ENCODE measurements around the gene SMARCA2.

DNA sequence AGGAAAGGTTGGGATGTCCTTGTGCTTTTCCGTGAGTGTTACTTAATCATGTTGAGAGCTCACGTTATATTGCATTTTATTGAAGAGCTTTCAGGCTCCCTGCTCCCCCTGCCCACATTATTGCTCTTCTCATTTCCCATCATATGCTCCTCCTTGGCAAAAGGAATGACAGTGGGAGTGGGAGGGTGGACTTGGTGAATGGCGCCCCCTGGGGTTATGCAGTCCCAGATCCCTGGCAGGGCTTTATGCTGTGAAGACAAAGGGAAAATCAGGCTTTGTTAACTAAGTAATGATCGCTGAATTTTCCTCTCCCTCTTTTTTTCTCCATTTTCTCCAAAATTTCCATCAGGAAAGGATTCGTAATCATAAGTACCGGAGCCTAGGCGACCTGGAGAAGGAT, 166.6 kb downstream of the SMARCA2 start:
- TF ChIP-seq, protein P1, sequence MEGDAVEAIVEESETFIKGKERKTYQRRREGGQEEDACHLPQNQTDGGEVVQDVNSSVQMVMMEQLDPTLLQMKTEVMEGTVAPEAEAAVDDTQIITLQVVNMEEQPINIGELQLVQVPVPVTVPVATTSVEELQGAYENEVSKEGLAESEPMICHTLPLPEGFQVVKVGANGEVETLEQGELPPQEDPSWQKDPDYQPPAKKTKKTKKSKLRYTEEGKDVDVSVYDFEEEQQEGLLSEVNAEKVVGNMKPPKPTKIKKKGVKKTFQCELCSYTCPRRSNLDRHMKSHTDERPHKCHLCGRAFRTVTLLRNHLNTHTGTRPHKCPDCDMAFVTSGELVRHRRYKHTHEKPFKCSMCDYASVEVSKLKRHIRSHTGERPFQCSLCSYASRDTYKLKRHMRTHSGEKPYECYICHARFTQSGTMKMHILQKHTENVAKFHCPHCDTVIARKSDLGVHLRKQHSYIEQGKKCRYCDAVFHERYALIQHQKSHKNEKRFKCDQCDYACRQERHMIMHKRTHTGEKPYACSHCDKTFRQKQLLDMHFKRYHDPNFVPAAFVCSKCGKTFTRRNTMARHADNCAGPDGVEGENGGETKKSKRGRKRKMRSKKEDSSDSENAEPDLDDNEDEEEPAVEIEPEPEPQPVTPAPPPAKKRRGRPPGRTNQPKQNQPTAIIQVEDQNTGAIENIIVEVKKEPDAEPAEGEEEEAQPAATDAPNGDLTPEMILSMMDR (IDR thresholded peaks at IDR 0.05; ENCODE audit: low read depth, low read length), result peak; percentile 64
- TF ChIP-seq EZH2phosphoT487 (IDR thresholded peaks at IDR 0.05; ENCODE audit: low read depth), result no peak

Measured in OCI-LY3 (cell line).